SK-N-SH (cell line): ENCODE results near the gene ACTL6A.

Experiments
- CHD2 ChIP-seq: fragments of 150-350 bp; IDR thresholded peaks from 2 replicates; pipeline ENCODE4 v1.6.1; 2018; ENCODE audit warnings: low read length; ENCODE audit not compliant: partially characterized antibody
- CTCF ChIP-seq: fragments of 200-600 bp; sonication (generic); IDR thresholded peaks from 2 replicates; pipeline ENCODE4 v1.6.1; 2017; ENCODE audit warnings: antibody characterized with exemption, mild to moderate bottlenecking, moderate library complexity
- POLR2AphosphoS5 ChIP-seq: IDR thresholded peaks from 2 replicates; pipeline ENCODE4 v1.6.1; 2012; ENCODE audit warnings: low read depth, low read length
- RAD21 ChIP-seq: IDR thresholded peaks from 2 replicates; pipeline ENCODE4 v1.6.1; 2012; ENCODE audit warnings: mild to moderate bottlenecking, low read length

GRCh38 chr3:179531576-179531975 lies 31.1 kb upstream of the ACTL6A start:
- no peak for TF ChIP-seq CHD2
- no peak for TF ChIP-seq CTCF
- TF ChIP-seq POLR2AphosphoS5, result no peak
- TF ChIP-seq RAD21, result no peak
